Activated B cell treated with CpG ODN at 0.5 μM for 24 hours (primary cell): ENCODE measurements around the gene GSDME. TPM values are rescaled to one million over a fixed set of nuclear protein-coding genes. Genes with fewer than 3 reads are reported as not detected.

ENCODE experiments used
- ATAC-seq: fragments of 200-7000 bp; cut with Tn5 transposase; one replicate; pipeline ENCODE4 v1.10.0; 2021; ENCODE audit warnings: low read depth, mild to moderate bottlenecking, moderate library complexity
- CTCF ChIA-PET: fragments of 350-600 bp; sonication (Branson Sonifier 250); formaldehyde crosslinking; loops from one replicate; lab custom pipeline; 2021; ENCODE audit warnings: antibody characterized with exemption; lab: Charles Lee
- POLR2A ChIA-PET: fragments of 350-600 bp; sonication (Branson Sonifier 250); formaldehyde crosslinking; loops from one replicate; lab custom pipeline; 2021; ENCODE audit warnings: antibody characterized with exemption; lab: Charles Lee
- DNase-seq: peaks from one replicate; pipeline ENCODE4 v3.0.0; 2022
- H3K27ac Mint-ChIP-seq: one replicate; pipeline ENCODE4 v1.8.0; 2020; ENCODE audit warnings: mixed read lengths
- H3K27me3 Mint-ChIP-seq: one replicate; pipeline ENCODE4 v1.8.0; 2021; ENCODE audit warnings: mixed read lengths
- H3K36me3 Mint-ChIP-seq: one replicate; pipeline ENCODE4 v1.8.0; 2021; ENCODE audit warnings: low read depth, mixed read lengths
- H3K4me1 Mint-ChIP-seq: one replicate; pipeline ENCODE4 v1.8.0; 2021; ENCODE audit warnings: mixed read lengths
- H3K4me3 Mint-ChIP-seq: one replicate; pipeline ENCODE4 v1.8.0; 2020; ENCODE audit warnings: mild to moderate bottlenecking, mixed read lengths
- H3K9me3 Mint-ChIP-seq: one replicate; pipeline ENCODE4 v1.8.0; 2020; ENCODE audit warnings: mixed read lengths
- CTCF ChIP-seq: fragments of 200-600 bp; IDR thresholded peaks from one replicate; pipeline ENCODE4 v1.8.0; 2022; ENCODE audit warnings: antibody characterized with exemption, mild to moderate bottlenecking
- intact Hi-C: fragments of 100-400 bp; cut with micrococcal nuclease; formaldehyde crosslinking; loops from one replicate; pipeline ENCODE4 v1.15.1; 2024
- total RNA-seq: library from RNA; stranded (reverse); gene quantifications from 2 replicates; pipeline ENCODE4 v1.2.3, GENCODE V29; 2022

The GSDME gene
- total RNA-seq, 1 donor from 2014 or later = 4.1 TPM

- POLR2A ChIA-PET = interaction anchor here (0.5 kb wide), 1 partner anchor 132 kb away, joined by 5 read pairs; no protein-coding TSS in a partner anchor
- no peak for ATAC-seq
- Mint-ChIP-seq H3K36me3 (no peaks in the 10 kb centered on the region), H3K4me3 (no peak overlapping the region), H3K27ac (no peak overlapping the region), H3K9me3 (peaks cover 2% of the 10 kb centered on the region), H3K27me3 (peaks cover 6% of the 10 kb centered on the region), H3K4me1 (peaks cover 19% of the 10 kb centered on the region)
- DNase-seq = no peak
- CTCF ChIA-PET = no interaction called here
- no peak for TF ChIP-seq CTCF
- intact Hi-C loops = no loop called here
Measured at GRCh38 chr7:24731313-24731712, 26.0 kb downstream of the GSDME start.

DNA sequence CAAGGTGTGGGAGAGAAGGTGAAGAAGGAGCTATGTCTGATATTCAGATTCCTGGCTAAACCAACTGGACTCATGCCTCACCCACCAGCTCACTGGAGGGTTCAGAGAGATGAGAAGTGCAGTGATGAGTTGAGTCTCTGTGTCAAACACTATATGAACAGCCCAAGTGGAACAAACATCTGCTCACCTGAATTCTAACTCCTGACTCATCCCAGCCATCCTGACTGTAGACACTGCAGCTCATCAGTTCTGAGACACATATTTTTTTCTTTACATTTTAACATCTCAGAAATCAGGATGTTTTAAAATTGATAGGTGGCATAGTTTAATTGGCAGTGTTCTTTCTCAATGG lies 27.3 kb downstream of the GSDME start:
- no peak overlapping the region for H3K27ac Mint-ChIP-seq
- H3K4me3 Mint-ChIP-seq = no peak overlapping the region
- peaks cover 19% of the 10 kb centered on the region for H3K4me1 Mint-ChIP-seq
- ATAC-seq = no peak
- H3K9me3 Mint-ChIP-seq = no peaks in the 10 kb centered on the region
- H3K36me3 Mint-ChIP-seq = no peaks in the 10 kb centered on the region
- POLR2A ChIA-PET = no interaction called here
- no peak for DNase-seq
- CTCF ChIA-PET = no interaction called here
- intact Hi-C loops = no loop called here
- peaks cover 6% of the 10 kb centered on the region for H3K27me3 Mint-ChIP-seq
- TF ChIP-seq CTCF = no peak

- peaks cover 23% of the 10 kb centered on the region for H3K4me1 Mint-ChIP-seq
- DNase-seq (no peak), ATAC-seq (no peak)
- H3K27me3 Mint-ChIP-seq = peaks cover 6% of the 10 kb centered on the region
- ChIA-PET POLR2A (no interaction called here), CTCF (no interaction called here)
- H3K36me3 Mint-ChIP-seq = no peaks in the 10 kb centered on the region
- no peak for TF ChIP-seq CTCF
- no peak overlapping the region for H3K4me3 Mint-ChIP-seq
- intact Hi-C loops = no loop called here
- H3K27ac Mint-ChIP-seq = no peak overlapping the region
- no peaks in the 10 kb centered on the region for H3K9me3 Mint-ChIP-seq
Measured at GRCh38 chr7:24729365-24730017, 27.8 kb downstream of the GSDME start.

DNA sequence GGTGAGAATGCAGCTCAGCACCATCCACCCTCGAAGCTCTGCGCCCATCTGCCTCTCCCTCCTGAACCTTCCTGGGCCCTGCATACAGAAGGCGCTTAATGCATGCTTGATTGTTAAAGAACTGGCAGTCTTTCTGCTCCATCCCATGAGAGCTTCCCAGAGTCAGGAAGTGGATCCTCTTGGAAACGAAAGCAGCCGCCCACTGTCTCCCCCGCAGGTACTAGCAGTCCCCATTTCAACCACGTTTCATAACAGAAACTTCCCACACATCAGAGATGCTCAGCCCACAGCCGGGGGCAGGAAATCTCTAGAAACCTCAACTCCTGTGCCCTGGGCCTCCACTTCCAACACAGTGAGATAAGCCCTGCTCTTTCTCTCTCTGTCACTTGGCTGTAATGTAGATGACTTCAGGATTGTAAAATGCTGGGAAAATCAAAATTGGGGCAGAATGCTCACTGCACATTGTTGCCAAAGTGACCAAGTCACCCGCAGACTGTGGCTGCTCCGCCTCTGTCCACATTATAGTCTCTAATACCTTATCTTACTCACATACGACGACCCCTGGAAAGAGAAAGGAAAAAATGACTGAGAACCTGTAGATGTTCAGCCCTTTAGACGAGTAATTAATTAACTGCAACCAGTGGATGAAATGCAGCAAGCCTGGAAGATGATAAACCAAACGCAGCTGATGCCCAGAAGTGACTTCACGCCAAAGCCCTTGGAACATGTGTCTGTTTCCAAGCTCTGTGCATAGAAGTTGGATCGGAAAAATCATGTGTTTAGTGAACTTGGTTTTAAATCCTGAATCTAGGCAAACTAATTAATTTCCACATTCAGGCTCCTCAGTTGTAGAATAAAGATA lies 28.5 kb downstream of the GSDME start:
- Mint-ChIP-seq H3K36me3 (no peaks in the 10 kb centered on the region), H3K27me3 (peaks cover 6% of the 10 kb centered on the region), H3K4me3 (no peak overlapping the region), H3K9me3 (no peaks in the 10 kb centered on the region), H3K4me1 (peaks cover 23% of the 10 kb centered on the region), H3K27ac (no peak overlapping the region)
- intact Hi-C loops = no loop called here
- TF ChIP-seq CTCF = no peak
- ChIA-PET POLR2A (no interaction called here), CTCF (no interaction called here)
- DNase-seq (no peak), ATAC-seq (no peak)

GRCh38 chr7:24728121-24728500 lies 29.2 kb downstream of the GSDME start:
- TF ChIP-seq CTCF = no peak
- ChIA-PET POLR2A (no interaction called here), CTCF (no interaction called here)
- H3K27me3 Mint-ChIP-seq = peaks cover 6% of the 10 kb centered on the region
- no peak overlapping the region for H3K27ac Mint-ChIP-seq
- H3K9me3 Mint-ChIP-seq = no peaks in the 10 kb centered on the region
- ATAC-seq (no peak), DNase-seq (no peak)
- intact Hi-C loops = no loop called here
- peaks cover 25% of the 10 kb centered on the region for H3K4me1 Mint-ChIP-seq
- H3K36me3 Mint-ChIP-seq = no peaks in the 10 kb centered on the region
- H3K4me3 Mint-ChIP-seq = no peak overlapping the region
